ENCODE results near the gene WASHC2A. TPM values are rescaled to one million over a fixed set of nuclear protein-coding genes. Genes with fewer than 3 reads are reported as not detected.
"Not testable (repeated sequence)": the region's sequence is repeated elsewhere in the genome, so short reads cannot be mapped to it uniquely, and the experiment has no call there.

WASHC2A gene
- polyA plus RNA-seq, 1 of the 3 experiments (the other 2 are of a cell fraction), result 16.9 TPM

DNA sequence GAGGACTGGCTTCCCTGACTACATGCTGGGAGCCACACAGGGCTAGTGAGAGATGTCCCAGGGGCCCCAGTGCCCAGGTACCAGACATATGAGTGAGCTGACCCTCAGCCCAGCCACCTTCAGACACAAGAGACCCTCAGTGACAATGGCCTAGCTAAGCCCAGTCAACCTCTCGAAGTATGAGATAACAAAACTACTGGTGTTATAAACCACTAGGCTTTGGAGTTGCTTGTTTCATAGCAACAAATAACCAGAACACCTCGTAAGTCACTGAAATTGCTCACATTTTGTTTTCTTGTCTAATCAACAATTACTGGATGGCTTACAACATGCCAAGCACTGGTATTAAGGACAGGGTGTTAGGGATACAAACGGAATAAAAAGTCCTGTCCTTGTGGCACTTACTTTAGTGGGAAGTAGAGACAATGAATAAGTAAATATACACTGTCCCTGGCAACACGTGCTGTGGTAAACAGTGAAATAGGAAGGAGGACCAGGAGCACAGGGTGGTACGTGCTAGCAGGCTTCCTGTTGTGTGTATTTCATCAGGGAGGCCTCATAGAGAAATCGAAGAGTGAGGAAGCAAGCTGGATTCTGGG is 14.9 kb upstream of the WASHC2A start:
- H4K20me1 ChIP-seq (ENCODE audit: insufficient read depth); H3K27ac ChIP-seq (ENCODE audit: low read depth in 2 of 2, low read length in 1 of 2); H3K4me2 ChIP-seq; CTCF ChIA-PET; H2AFZ ChIP-seq (ENCODE audit: low read depth); POLR2A ChIA-PET; H3K9me2 ChIP-seq; H3K4me1 ChIP-seq (ENCODE audit: control insufficient read depth in 1 of 2, insufficient read depth in 2 of 2, low read depth in 1 of 2, low read length in 1 of 2); H3K27me3 ChIP-seq (ENCODE audit: insufficient read depth); DNase-seq; H3K4me3 ChIP-seq (ENCODE audit: low read depth in 2 of 2, low read length in 1 of 2); H3K79me2 ChIP-seq (ENCODE audit: insufficient read depth); H3K9ac ChIP-seq; H3K36me3 ChIP-seq (replicated peaks in 1 of 2; ENCODE audit: control insufficient read depth in 1 of 2, insufficient read depth in 2 of 2, low read length in 1 of 2); H3F3A ChIP-seq (replicated peaks; ENCODE audit: insufficient read depth); H3K9me3 ChIP-seq: not testable (repeated sequence)
- WGBS (ENCODE audit: low lambda C conversion rate), result 69% methylated on average over 6 of the region's 6 CpGs

DNA sequence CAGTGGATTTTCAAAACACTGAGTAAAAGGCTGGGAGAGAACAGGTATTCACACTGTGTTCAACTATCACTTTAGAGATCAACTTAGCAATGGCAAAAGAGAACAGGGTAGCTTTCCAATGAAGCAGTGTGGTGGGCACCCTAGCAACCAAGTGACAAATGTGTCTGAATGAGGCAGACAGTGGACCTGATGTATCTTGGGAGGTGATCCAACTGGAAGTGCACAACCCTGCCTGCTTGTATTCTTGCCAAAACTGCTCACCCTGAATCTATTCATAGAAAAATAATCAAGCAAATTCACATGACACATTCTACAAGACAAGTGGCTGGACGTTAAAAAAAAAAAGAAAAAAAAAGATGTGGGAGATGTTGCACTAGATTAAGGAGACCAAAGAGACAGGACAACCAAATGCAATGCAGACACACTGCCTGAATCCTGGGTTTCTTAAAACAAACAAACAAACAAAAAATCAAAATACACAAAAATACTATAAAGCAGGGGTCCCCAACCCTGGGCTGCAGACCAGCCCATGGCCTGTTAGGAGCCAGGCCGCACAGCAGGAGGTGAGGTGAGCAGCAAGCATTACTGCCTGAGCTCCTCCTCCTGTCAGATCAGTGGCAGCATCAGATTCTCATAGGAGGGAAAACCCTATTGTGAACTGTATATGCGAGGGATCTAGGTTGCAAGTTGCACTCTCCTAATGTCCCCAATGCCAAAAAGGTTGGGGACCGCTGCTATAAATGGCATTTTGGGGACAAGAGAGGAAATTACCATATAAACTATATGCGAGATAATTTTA is 12.1 kb upstream of the WASHC2A start:
- 68% methylated on average over 5 of the region's 5 CpGs for WGBS (ENCODE audit: low lambda C conversion rate)
- H3K4me3 ChIP-seq (ENCODE audit: low read depth in 2 of 2, low read length in 1 of 2); H3K36me3 ChIP-seq (replicated peaks in 1 of 2; ENCODE audit: control insufficient read depth in 1 of 2, insufficient read depth in 2 of 2, low read length in 1 of 2); POLR2A ChIA-PET; H3K4me1 ChIP-seq (ENCODE audit: control insufficient read depth in 1 of 2, insufficient read depth in 2 of 2, low read depth in 1 of 2, low read length in 1 of 2); H3K79me2 ChIP-seq (ENCODE audit: insufficient read depth); DNase-seq; H3K27me3 ChIP-seq (ENCODE audit: insufficient read depth); H3K9me3 ChIP-seq; H2AFZ ChIP-seq (ENCODE audit: low read depth); H3K9ac ChIP-seq; H3K4me2 ChIP-seq; H3K9me2 ChIP-seq; H3K27ac ChIP-seq (ENCODE audit: low read depth in 2 of 2, low read length in 1 of 2); H3F3A ChIP-seq (replicated peaks; ENCODE audit: insufficient read depth); H4K20me1 ChIP-seq (ENCODE audit: insufficient read depth); CTCF ChIA-PET: not testable (repeated sequence)

DNA sequence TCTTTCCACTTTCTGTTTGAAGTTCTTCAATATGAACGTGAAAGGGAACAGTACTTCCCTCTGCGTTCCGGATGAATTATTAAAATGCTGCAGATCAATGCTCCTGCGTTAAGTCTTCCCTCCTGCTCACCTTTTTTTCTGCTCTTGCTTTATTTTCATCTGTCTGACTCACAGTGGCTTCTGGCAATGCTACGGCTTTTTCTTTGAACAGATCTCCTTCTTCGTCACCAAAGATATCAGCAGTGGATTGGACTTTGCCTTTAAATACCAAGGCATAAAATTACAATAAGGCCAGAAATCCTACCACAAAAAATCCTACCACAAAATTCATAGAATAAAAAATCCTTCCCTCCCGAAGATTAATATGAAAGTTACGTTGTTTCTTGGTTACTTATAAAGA is 11.1 kb upstream of the WASHC2A start:
- H2AFZ ChIP-seq (ENCODE audit: low read depth); H3K79me2 ChIP-seq (ENCODE audit: insufficient read depth); H3K9ac ChIP-seq; H3K4me3 ChIP-seq (ENCODE audit: low read depth in 2 of 2, low read length in 1 of 2); H3K9me2 ChIP-seq; POLR2A ChIA-PET; H3K4me1 ChIP-seq (ENCODE audit: control insufficient read depth in 1 of 2, insufficient read depth in 2 of 2, low read depth in 1 of 2, low read length in 1 of 2); H3K27ac ChIP-seq (ENCODE audit: low read depth in 2 of 2, low read length in 1 of 2); H4K20me1 ChIP-seq (ENCODE audit: insufficient read depth); H3F3A ChIP-seq (replicated peaks; ENCODE audit: insufficient read depth); DNase-seq; H3K27me3 ChIP-seq (ENCODE audit: insufficient read depth); H3K9me3 ChIP-seq; H3K4me2 ChIP-seq; H3K36me3 ChIP-seq (replicated peaks in 1 of 2; ENCODE audit: control insufficient read depth in 1 of 2, insufficient read depth in 2 of 2, low read length in 1 of 2); CTCF ChIA-PET: not testable (repeated sequence)
- 69% methylated on average over 8 of the region's 8 CpGs for WGBS (ENCODE audit: low lambda C conversion rate)

DNA sequence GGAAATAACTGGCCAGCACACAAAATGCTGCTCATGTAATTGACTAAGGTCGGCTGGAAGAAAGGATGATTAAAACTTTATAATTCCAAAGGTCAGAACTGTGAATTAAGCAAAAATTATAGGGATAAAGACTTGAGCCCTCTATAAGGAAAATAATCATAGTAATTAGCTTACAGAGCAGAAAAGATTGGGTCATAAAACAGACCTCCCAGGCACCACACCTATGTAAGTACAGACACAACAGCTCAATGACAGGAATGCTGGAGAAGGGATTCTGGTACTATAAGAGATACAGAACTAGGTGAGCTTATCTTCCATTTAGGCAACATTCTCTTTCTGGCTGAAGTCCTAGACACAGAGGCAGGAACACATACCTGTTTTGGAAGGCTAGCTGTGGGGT is 9.0 kb upstream of the WASHC2A start:
- H3K4me1 ChIP-seq (ENCODE audit: control insufficient read depth in 1 of 2, insufficient read depth in 2 of 2, low read depth in 1 of 2, low read length in 1 of 2); H3K4me2 ChIP-seq; H3F3A ChIP-seq (replicated peaks; ENCODE audit: insufficient read depth); POLR2A ChIA-PET; H3K4me3 ChIP-seq (ENCODE audit: low read depth in 2 of 2, low read length in 1 of 2); H3K36me3 ChIP-seq (replicated peaks in 1 of 2; ENCODE audit: control insufficient read depth in 1 of 2, insufficient read depth in 2 of 2, low read length in 1 of 2); H4K20me1 ChIP-seq (ENCODE audit: insufficient read depth); DNase-seq; CTCF ChIA-PET; H2AFZ ChIP-seq (ENCODE audit: low read depth); H3K9ac ChIP-seq; H3K9me3 ChIP-seq; H3K27me3 ChIP-seq (ENCODE audit: insufficient read depth); H3K27ac ChIP-seq (ENCODE audit: low read depth in 2 of 2, low read length in 1 of 2); H3K9me2 ChIP-seq; H3K79me2 ChIP-seq (ENCODE audit: insufficient read depth): not testable (repeated sequence)
- 42% methylated on average over 1 of the region's 1 CpG for WGBS (ENCODE audit: low lambda C conversion rate)

DNA sequence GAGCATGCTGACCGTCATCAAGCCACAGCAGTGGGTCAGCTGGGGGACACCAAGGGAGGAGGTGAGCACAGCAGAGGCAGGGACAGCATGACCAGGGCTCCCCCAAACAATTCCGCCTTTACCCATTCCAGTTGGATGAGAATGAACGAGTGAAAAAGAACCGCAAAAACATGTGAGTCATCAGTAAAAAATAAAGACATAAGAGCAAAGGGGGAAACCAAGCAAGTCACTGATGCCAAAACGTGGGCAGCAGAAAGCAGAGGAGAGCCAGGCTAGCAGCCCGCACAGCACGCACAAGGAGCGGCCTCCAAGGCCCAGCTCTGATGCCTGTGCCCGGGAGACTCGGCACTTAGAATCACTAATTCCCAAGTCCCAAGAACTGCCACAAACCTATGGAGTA is 7.8 kb upstream of the WASHC2A start:
- POLR2A ChIA-PET; H3K9me3 ChIP-seq; H3K9me2 ChIP-seq; H3K4me3 ChIP-seq (ENCODE audit: low read depth in 2 of 2, low read length in 1 of 2); H2AFZ ChIP-seq (ENCODE audit: low read depth); H4K20me1 ChIP-seq (ENCODE audit: insufficient read depth); DNase-seq; H3K27ac ChIP-seq (ENCODE audit: low read depth in 2 of 2, low read length in 1 of 2); H3F3A ChIP-seq (replicated peaks; ENCODE audit: insufficient read depth); H3K4me2 ChIP-seq; H3K4me1 ChIP-seq (ENCODE audit: control insufficient read depth in 1 of 2, insufficient read depth in 2 of 2, low read depth in 1 of 2, low read length in 1 of 2); H3K9ac ChIP-seq; H3K79me2 ChIP-seq (ENCODE audit: insufficient read depth); CTCF ChIA-PET; H3K36me3 ChIP-seq (replicated peaks in 1 of 2; ENCODE audit: control insufficient read depth in 1 of 2, insufficient read depth in 2 of 2, low read length in 1 of 2); H3K27me3 ChIP-seq (ENCODE audit: insufficient read depth): not testable (repeated sequence)
- 80% methylated on average over 9 of the region's 10 CpGs for WGBS (ENCODE audit: low lambda C conversion rate)

DNA sequence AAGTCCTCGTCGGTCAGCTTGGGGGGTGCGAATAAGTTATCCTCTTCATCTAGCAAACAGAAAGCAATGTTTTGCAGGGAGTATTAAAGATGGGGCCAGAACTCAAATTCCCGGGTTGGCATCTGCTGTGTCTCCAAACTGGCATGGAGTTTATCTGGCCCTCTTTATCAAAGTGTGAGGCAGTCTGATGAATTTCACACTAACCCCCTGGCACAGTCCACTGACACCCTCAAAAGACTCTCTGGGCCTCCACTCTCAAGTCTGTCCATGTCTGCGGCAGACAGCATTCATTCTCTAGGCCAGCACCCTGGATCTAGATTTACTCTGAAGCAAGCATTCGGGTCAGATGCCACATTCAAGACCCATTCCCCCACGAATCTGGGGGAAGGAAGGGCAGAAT is 6.2 kb upstream of the WASHC2A start:
- H3F3A ChIP-seq (replicated peaks; ENCODE audit: insufficient read depth); H3K9me3 ChIP-seq; H3K4me1 ChIP-seq (ENCODE audit: control insufficient read depth in 1 of 2, insufficient read depth in 2 of 2, low read depth in 1 of 2, low read length in 1 of 2); H3K4me3 ChIP-seq (ENCODE audit: low read depth in 2 of 2, low read length in 1 of 2); H3K9ac ChIP-seq; H3K36me3 ChIP-seq (replicated peaks in 1 of 2; ENCODE audit: control insufficient read depth in 1 of 2, insufficient read depth in 2 of 2, low read length in 1 of 2); CTCF ChIA-PET; H3K4me2 ChIP-seq; H3K27ac ChIP-seq (ENCODE audit: low read depth in 2 of 2, low read length in 1 of 2); POLR2A ChIA-PET; H3K9me2 ChIP-seq; H3K27me3 ChIP-seq (ENCODE audit: insufficient read depth); H2AFZ ChIP-seq (ENCODE audit: low read depth); H4K20me1 ChIP-seq (ENCODE audit: insufficient read depth); DNase-seq; H3K79me2 ChIP-seq (ENCODE audit: insufficient read depth): not testable (repeated sequence)
- 28% methylated on average over 4 of the region's 7 CpGs for WGBS (ENCODE audit: low lambda C conversion rate)

All from SK-N-SH (cell line).